Astrocyte of the cerebellum (primary cell): ENCODE data around the gene DPP10.

ENCODE experiments used
- DNase-seq: peaks from one replicate; pipeline ENCODE4 v3.0.0-alpha.2; 2011; ENCODE audit warnings: low read depth
- H3K4me3 ChIP-seq: 2 replicates; pipeline ENCODE4 v1.5.1; 2011; ENCODE audit warnings: mild to moderate bottlenecking, low read depth, low read length, moderate library complexity
- in situ Hi-C: cut with HindIII; loops from 2 replicates; pipeline ENCODE4 v1.10.0; 2017; ENCODE audit warnings: low sequenced_read_pairs
- TF ChIP-seq, protein P1 (sequence below): IDR thresholded peaks from 2 replicates; pipeline ENCODE4 v1.5.1; 2012; ENCODE audit warnings: low read length, low read depth, moderate library complexity, mild to moderate bottlenecking; ENCODE audit errors: missing control alignments

The DPP10 gene

DNA sequence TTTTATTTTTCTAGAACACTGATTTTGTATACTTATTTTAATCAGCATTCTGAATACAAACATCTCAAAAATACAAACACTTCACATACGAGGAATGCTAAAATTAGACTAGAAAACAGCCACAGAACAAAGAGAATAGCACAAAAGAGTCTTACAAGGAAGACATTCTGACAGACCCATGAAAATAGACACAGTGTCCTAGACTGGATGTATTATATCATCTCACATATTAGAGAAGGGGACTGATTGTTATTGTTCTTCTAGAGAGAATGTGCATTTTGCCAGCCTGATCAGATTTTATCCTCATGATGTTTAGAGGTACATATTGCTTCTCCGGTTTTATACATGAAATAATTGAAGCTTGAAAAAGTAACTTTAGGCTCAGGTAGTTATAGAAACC, 357.9 kb downstream of the DPP10 start:
- in situ Hi-C loops, result no loop called here

DNA sequence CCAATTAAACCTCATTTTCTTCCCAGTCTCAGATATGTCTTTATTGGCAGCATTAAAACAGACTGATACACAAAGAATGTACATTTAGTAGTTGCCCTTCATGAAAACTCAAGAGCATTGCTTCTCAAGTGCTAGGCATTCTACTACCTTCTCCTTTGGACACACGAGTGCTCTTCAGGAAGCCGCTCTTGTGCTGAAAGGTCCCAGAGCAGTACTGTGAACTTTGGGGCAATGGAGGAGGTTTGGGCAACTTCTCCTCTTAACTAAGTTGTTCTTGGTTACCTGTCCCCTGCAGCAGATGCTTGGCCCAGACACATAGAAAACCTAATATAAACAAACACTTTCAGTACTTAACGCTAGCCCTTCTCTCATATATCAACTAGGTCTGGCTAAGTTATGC, 362.8 kb downstream of the DPP10 start:
- DNase-seq, result no peak
- TF ChIP-seq, protein P1, sequence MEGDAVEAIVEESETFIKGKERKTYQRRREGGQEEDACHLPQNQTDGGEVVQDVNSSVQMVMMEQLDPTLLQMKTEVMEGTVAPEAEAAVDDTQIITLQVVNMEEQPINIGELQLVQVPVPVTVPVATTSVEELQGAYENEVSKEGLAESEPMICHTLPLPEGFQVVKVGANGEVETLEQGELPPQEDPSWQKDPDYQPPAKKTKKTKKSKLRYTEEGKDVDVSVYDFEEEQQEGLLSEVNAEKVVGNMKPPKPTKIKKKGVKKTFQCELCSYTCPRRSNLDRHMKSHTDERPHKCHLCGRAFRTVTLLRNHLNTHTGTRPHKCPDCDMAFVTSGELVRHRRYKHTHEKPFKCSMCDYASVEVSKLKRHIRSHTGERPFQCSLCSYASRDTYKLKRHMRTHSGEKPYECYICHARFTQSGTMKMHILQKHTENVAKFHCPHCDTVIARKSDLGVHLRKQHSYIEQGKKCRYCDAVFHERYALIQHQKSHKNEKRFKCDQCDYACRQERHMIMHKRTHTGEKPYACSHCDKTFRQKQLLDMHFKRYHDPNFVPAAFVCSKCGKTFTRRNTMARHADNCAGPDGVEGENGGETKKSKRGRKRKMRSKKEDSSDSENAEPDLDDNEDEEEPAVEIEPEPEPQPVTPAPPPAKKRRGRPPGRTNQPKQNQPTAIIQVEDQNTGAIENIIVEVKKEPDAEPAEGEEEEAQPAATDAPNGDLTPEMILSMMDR, result no peak
- in situ Hi-C loops, result no loop called here
- H3K4me3 ChIP-seq, result no peak overlapping the region

More for the DNA sequence above, 357.9 kb downstream of the DPP10 start:
- DNase-seq, result no peak
- H3K4me3 ChIP-seq, result no peak overlapping the region
- TF ChIP-seq, protein P1, result no peak

DNA sequence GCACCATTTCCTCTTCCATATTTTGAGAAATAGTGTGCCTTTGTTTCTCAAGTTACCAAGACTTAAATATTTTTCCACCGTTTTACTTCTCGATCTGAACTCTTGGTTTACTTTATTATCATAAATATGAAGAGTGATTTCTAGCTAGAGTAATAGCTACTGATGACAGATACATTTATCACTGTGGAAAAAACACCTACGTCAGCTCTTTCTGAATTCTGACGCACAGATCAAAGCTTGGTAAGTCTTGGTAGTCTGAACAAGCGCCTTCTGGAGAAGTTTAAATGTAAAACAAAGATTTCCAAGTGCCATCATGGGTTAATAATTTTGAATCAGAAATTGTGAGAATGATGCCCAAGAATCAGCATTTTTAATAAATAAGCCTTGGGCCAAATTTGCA, 367.7 kb downstream of the DPP10 start:
- H3K4me3 ChIP-seq, result no peak overlapping the region
- DNase-seq, result no peak
- TF ChIP-seq, protein P1, result no peak
- in situ Hi-C loops, result no loop called here

DNA sequence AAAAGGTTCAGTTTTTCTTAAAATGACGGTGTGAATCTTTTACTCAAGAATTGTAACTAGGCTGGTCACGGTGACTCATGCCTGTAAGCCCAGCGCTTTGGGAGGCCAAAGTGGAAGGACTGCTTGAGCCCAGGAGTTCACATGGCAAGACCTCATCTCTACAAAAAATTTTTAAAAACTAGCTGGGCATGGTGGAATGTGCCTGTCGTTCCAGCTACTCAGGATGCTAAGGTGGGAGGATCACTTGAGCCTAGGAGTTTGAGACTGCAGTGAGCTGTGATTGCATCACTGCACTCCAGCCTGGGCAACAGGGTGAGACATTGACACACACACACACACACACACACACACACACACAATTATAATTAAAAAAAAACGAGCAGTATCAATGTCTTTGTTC, 369.8 kb downstream of the DPP10 start:
- TF ChIP-seq, protein P1, result no peak
- H3K4me3 ChIP-seq, result no peak overlapping the region
- no peak for DNase-seq
- in situ Hi-C loops, result no loop called here

DNA sequence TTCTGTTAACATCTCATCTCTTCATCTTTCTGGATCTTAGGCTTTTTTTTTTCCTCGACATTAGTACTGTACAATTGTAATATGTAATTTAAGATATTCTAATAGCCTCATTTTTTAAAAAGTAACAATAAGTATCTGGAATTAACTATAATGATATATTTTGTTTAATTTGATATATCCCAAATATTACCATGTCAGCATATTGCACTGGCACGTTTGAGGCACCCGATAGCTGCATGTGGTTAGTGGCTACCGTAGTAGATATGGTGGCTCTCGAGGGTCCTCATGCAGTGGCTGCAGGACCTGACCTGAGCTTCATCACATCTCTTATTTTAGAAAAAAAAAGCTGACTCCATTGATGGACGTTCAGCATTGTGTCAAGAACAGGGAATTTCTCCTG, 371.9 kb downstream of the DPP10 start:
- TF ChIP-seq, protein P1, result no peak
- in situ Hi-C loops, result no loop called here
- no peak for DNase-seq
- H3K4me3 ChIP-seq, result no peak overlapping the region

DNA sequence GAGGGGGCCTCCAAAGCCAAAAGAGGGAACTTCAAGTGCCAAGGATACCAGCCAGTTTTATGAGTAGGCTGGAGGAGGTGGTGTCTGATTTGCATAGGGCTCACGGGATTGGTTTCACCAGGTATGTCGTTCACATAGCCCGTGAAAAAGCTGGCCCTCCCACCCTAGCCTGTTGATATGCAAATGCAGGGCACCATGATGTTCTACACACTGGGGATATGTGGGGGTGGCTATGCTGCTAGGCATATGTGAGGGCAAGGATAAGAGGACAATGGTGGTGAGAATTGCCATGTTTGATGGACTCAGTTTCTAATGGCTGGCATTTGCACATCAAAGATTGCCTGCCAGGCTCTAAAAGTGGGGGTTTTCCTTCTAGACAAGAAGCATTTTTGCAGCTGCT, 378.6 kb downstream of the DPP10 start:
- TF ChIP-seq, protein P1, result no peak
- in situ Hi-C loops, result no loop called here
- no peak overlapping the region for H3K4me3 ChIP-seq
- DNase-seq, result no peak

DNA sequence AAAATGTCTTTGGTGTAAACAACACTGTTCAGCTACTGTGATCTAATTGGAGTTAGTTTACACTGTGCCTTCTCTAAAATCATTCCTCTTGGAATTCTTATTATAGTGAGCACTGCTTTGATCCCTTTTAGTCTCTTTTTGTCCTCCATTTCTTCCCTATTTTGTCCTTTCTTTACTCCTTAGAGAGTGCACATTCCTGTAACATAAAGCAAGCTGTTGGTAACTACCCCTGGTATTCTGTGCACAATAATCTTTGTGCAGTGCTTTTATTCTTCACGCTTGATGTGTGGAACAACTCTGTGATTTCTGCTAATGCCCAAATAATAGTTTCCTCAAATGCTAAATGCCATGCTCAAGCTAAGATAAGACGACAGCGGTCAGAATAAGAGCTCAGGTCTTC, 401.5 kb downstream of the DPP10 start:
- no peak for DNase-seq
- no peak overlapping the region for H3K4me3 ChIP-seq
- TF ChIP-seq, protein P1, result no peak
- in situ Hi-C loops, result no loop called here
